CD4-positive, alpha-beta T cell treated with Interferon gamma for 1 hour (primary cell): ENCODE results near the gene PTTG1IP2.
"Not testable (repeated sequence)": the region's sequence is repeated elsewhere in the genome, so short reads cannot be mapped to it uniquely, and the experiment has no call there.

Experiments used
- DNase-seq: peaks from one replicate; pipeline ENCODE4 v3.0.0-alpha.2; 2020

Gene PTTG1IP2

DNA sequence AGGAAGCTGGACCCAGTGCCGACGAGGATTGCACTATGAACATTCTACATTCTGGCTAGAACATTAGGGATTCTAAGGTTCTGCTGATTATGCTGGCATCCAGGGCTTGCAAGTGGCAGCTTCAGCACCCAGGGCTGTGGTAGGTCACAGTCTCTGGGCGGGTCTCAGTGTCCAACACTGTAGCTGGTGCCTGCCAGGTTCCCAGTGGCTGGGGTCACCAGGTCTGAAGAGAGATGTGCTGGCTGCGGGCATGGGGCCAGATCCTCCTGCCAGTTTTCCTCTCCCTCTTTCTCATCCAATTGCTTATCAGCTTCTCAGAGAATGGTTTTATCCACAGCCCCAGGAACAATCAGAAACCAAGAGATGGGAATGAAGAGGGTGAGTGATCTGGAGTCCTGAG is at the start of gene PTTG1IP2:
Gene PTTG1IP2, plus strand, starts transcription at position 86 of the 400 bp plus-strand sequence. Its CDS starts 148 bp downstream, at position 234.
- no peak for DNase-seq

DNA sequence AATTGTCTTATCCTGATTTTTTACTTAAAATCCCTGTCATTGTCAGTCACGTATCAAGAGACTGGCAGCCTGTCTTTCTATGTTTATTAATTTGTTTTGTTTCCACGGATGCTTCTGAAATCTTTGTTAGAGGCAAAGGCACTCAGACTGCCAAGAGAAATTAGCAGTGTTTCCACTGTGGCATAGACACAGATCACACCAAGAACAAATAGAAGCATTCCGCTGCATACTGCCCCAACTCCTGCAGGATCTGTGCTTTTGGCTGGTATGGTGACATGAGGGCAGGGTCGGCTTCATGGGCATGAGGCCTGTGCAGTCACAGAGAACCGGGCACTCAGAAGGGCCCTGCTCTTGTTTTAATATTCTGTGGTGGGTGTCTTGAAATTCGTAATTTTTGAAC is 47.8 kb upstream of the PTTG1IP2 start:
- no peak for DNase-seq

DNA sequence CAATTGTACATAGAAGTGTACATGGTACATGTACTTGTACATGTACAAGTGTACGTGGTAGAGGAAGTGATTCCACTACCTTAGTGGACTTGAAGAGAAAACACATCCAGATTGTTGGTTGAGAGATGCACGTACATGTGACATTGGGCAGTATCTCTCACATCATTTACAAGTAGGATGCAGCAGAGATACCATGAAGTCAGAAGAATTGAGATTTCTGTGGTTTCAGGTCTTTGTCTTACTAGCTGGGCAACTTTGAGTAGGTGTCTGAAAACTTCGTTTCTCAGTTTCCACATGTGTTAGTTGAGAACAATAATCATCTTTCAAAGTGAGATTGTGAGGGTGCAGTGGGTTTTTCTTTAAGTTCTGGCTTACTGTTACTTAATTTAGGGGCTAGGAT is 44.7 kb upstream of the PTTG1IP2 start:
- DNase-seq, result no peak

DNA sequence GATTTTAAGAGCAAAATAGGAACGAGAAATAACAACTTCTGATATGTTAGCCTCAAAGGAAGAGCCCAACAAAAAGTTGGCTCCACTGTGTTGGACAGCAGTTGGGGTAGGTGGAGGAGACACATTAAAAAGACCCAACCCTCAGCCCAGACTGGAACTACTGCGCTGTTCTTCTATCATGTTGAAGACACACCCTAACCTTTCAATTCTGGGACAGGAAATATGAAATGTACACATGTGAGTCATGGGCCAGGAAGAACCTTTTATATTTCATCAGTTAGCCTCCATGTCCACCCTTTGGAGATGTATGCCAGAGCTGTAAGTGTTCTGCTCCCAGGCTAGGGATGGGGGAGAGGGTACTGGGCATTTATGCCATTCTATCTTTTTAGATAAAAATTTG is 44.1 kb upstream of the PTTG1IP2 start:
- no peak for DNase-seq

DNA sequence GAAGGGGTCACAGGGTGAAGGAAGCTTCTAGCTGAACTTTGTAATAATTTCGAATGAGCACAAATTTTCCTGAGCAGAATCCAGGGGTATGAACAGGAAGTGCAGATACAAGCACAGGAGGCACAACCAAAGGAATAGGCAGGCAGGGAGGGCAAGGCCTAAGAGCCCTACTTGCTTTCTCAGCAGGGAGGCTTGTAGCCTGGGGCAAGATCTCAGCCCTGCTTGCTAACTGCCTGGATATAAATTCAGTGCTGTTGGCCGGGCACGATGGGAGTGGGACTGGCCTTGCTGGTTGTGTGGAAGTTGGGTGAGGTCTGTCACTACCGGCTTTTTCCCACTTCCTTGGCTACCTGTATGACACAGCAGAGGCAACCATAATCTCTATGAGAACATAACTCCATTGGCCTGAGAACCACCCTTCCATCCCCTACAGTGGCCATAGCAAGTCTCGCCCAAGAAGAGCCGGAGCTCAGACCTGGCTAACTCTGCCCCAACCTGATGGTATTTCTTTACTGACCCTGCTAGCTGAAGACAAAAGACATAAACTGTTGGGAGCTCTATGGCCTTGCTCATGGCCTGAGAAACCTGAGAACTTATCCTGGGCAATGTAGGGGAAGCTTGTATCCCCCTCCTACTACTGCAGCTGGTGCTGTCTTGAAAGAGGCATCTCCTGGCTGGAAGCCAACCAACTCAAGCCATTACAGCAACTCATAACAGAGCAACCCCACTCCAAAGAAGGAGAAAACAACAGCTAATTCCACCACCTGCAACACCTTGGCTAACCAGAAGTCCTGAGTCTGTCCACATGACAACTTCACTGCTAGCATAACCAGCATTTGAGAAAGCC is 38.6 kb upstream of the PTTG1IP2 start:
- DNase-seq, result no peak

DNA sequence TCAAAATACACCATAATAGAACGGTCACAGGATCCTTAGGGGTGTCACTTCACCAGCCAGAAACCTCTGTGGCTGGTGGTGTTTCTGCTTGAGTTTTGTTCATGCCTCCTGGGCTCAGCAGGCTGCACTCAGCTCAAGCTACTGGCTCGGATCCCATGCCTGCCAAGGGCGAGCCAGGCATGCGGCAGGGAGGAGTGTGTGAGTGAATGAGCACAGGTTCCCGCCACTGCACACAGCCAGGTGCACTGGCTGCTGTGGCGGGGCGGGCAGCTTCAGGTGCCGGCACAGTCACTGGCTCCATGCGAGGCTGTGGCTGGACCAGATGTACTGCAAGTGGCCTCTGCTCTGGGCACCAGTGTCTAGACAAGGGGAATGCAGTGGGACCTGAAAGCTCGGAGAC is 36.7 kb upstream of the PTTG1IP2 start:
- no peak for DNase-seq

DNA sequence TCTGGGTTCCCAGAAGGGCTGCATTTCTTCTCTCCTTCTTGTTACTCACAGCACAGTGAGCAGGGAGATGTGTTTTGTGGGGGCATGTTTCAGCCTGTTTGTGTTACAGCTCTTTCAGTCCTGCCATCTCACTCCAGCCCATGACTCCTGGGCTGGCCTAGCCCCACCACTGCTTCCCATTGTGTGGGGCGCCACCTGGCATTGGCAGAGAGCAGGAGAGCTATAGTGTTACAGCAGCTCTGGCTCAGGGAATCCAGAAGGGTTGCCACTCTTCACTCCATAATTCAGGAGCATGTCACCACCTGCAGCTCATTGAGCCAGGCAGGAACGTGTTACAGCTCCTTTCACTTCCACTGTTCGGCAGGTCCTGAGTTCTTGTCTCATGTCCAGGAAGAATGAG is 36.2 kb upstream of the PTTG1IP2 start:
- no peak for DNase-seq

DNA sequence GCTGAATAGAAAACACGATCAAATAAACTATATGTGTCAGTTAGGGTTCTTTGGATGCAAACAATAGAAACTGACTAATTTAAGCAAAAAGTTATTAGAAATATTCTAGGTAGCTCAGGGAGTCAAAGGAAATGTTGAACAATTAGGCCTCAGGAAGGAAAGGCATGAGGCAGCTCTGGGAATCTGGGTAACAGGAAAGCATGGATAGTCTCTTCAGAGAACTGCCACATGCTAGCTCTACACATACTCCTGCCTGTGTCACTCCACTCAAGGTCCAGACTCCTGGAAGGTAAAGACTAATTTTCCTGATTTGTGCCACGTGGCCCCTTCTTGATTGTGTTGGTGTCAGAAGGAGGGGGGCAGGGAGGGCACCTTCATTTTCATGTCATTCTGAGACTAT is 23.8 kb upstream of the PTTG1IP2 start:
- no peak for DNase-seq

DNA sequence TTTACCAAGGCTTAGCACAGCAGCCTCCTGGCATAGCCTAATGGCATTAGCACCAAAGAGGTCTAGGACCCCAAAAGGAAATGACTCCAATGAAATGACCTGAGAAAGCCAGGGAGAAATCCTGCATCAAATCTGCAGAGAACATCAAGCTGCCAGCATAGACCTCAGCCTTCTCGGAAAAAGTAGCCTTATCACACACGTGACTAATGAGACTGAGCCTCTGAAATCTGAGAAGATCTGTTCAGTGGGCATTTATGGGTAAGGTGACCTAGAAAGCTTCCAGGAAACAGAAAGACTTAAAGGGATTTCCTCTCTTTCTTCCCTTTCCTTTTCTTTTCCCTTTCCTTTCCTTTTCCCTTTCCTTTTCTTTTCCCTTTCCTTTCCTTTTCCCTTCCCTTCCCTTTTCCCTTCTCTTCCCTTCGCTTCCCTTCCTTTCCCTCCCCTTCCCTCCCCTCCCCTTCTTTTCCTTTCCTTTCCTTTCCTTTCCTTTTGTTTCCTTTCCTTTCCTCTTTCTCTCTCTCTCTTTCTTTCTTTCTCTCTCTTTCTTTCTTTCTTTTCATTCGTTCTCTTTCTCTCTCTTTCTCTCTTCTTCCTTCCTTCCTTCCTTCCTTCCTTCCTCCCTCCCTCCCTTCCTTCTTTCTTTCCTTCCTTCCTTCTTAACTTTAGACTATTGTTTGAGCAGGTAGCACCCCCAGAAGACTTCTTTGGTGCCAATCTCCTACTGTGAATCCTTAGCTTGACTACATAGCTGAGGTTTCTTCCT is 23.1 kb upstream of the PTTG1IP2 start:
- DNase-seq, result no peak

DNA sequence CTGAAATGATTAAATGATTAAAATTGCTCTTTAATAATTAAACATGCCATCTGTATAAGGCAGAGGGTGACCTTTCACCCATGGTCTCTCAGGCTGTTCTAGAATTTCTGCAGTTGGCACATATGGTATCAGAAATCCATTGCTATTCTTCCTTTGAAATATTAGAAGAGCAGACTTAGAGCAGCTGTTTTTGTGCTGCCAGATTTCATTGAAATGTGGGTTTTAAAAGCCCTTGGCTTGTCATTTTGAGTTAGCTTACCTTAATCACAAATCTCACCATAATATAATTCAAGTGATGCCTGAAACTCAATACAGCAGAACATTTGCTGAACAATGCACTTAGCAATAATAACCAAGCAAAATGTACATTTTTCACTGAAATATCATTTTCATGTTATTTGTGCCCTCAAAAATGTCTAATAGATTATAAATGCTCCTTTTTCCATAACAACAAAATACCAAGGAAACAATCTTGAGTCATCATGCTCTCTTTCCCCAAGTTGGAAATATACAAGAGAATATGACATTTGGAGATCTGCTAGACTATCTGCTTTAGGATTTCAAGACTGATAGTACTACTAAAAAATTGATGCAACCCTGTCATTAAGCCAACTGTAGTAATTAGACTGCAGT is 16.1 kb upstream of the PTTG1IP2 start:
- no peak for DNase-seq

DNA sequence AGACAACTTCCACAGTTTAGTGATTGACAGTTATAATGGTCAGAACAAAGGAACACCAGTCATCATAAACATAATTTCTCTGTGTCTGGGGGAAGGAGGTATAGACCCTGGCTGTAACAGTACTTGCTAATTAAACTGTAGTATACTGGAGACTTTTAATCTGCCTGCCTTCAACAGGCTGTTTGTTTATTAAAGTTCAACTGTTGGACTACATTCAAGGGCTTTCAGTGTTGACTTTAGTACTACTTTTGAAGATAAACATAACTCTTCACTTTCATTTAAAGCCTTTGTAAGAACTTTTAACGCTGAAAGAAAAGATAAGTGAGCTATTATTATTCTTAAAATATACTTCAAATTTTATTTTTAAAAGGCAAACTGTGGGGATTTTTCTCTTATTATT is 15.5 kb upstream of the PTTG1IP2 start:
- DNase-seq, result no peak

DNA sequence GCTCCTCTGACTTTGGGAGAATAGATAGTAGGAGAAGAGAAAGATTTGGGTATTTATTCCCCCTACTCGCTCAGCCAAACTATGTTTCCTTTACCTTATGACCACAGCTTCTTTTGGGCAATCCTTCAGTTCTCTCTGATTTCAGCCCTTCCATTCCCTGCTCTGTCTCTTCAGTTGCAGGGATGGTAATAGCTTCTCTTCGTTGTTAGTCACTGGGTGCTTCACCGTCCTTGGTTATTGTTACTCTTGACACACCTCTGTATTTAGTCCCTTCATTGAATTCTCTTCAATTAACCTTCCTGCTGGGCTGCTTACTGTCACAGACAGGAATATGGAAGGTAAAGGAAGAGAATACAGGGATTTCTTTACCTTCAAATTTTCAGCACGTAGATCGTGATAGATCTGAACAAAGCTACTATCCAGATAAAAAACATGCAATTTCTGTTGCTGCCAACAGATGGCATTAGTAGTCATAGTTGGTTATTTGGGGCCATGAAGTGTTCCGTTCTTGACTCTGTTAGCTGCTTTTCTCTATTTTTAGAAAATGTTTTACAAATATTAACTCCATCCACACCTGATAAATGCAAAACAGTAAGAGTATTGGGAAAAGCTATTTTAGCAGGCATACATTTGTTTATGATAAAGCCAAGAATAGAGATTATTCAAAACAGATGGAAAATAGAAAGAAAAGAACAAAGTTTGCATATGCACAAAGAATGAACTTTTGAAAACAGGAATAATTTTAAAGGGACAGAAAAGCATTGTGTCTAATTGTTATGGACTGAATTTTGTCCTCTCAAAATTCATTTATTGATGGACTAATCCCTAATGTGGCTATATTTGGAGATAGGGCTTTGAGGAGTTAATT is 14.0 kb upstream of the PTTG1IP2 start:
- DNase-seq, result no peak

DNA sequence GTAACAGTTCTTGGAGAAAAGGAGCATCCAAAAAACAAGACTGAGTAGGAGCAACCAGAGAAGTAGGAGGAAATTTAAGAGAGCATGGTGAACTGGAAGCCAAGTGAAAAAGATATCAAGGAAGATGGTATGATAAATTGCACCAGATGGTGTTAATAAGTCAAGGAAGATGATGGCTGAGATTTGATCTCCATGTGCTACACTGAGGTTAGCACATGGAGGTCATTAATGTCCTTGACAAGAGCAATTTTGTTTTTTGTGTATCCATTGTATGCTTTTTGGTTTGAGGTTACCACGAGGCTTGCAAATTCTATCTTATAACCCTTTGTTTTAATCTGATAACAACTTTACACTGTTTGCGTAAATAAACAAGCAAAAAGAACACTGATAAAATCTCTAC is 11.3 kb upstream of the PTTG1IP2 start:
- DNase-seq, result no peak

DNA sequence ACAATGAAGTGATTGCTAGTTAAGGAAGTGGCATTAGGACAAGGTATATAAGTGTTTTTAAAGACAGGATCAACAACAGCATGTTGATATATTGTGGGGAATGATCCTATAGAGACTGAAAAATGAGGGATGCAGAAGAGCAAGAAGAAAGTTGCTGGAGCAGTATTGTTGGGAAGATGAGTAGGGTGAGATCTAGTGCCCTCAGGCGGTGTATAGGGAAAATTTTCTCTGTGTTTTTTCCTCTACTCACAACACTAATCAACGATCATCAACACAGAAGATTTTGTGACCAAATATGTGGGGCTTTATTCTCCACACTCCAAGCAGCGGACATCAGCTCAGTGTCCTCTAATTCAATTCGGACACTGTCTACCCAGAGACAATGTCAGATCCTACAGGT is 9.6 kb upstream of the PTTG1IP2 start:
- no peak for DNase-seq

DNA sequence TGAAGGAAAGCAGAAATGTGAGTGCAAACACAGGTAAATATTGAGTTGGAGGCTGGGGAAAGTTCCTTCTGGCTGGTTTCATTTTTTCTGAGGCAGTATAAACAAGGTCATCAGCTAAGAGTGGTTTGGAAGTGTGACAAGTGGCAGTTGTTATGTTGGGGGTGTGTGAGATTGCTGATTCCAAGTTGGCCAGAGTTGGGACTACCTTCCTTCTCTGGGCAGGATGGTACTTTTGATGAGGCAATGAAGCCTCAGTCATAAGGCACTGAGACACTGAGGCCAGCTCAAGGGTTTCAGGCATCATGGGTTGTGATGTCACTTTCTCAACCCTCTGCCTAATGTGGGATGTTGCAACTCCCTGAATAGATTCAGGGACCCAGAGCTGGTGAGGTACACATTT is 8.2 kb upstream of the PTTG1IP2 start:
- no peak for DNase-seq

DNA sequence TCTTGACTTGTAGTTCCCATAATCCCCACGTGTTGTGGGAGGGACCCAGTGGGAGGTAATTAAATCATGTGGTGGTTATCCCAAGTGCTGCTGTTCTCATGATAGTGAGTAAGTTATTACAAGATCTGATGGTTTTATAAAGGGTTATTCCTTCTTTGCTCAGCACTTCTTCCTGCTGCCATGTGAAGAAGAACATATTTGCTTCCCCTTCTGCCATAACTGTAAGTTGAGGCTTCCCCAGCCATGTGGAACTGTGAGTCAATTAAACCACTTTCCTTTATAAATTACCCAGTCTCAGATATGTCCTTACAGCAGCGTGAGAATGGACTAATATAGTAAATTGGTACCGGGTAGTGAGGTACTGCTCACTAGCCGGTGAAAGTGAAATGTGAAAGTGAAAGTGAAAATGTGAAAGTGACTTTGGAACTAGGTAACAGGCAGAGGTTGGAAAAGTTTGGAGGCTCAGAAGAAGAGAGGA is 6.2 kb upstream of the PTTG1IP2 start:
- not testable (repeated sequence) for DNase-seq

DNA sequence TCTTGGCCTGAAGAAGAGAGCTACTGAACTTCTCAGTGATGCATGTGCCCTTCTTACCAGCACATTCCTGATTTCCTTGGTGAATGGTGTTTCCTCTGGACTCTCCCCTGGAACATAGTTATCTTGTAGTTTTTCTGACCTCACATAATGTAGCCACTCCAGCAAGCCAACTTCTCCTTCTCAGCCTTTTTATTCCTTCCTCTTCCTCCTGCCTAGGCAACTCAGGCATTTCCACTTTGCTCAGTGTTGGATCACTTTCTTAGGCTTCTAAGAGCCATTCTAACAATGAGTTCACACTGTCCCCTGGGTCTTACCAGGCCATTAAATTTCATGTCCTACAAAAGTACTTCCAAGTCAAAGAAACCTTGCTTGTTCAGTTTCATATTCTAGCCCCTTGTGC is 3.6 kb upstream of the PTTG1IP2 start:
- no peak for DNase-seq

DNA sequence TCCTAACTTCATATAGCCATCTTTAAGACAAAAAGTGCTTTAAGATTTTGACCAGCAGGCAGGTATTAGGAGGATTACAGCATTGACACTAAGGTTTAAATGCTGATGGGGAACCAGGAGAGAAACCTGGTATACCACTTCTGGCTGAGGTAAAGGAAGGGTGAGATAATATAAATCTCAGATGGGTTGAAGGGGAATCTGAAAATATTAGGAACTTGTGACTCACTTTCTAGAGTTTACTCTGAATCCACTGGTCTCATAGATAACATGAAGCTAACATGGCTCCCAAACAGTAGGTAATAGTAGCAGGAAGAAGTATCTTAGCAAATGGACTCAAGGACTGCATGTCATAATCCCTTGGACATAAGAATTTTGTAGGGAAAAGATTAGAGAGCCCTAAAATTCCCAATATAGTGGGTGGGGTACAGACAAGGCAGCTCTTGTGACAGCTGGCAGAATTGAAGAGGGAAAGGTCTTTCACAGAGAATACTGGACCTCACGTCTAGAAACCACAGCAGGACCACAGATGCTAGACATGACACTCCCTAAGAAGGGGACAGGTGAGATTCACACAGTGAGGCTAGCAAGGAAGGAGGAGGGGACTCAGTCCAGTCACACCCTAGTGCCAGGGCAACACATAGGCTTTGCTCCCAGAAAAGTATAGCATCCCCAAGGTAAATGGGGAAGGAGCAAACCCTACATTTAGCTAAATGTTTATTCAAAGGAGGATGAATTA is 3.5 kb downstream of the PTTG1IP2 start:
- DNase-seq, result no peak

DNA sequence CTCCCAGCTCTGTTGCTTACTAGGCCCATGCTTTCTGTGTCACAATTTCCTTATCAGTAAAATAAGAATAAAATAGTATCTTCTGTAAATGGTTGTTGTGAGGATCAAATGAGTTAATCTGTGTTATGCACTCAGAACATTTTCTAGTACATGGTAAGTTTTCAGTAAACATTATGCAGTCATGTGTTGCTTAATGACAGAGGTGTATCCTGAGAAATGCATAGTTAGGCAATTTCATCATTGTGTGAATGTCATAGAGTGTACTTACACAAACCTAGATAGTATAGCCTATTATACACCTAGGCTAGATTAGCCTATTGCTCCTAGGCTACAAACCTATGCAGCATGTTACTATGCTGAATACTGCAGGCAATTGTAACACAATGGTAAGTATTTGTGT is 4.4 kb downstream of the PTTG1IP2 start:
- no peak for DNase-seq

DNA sequence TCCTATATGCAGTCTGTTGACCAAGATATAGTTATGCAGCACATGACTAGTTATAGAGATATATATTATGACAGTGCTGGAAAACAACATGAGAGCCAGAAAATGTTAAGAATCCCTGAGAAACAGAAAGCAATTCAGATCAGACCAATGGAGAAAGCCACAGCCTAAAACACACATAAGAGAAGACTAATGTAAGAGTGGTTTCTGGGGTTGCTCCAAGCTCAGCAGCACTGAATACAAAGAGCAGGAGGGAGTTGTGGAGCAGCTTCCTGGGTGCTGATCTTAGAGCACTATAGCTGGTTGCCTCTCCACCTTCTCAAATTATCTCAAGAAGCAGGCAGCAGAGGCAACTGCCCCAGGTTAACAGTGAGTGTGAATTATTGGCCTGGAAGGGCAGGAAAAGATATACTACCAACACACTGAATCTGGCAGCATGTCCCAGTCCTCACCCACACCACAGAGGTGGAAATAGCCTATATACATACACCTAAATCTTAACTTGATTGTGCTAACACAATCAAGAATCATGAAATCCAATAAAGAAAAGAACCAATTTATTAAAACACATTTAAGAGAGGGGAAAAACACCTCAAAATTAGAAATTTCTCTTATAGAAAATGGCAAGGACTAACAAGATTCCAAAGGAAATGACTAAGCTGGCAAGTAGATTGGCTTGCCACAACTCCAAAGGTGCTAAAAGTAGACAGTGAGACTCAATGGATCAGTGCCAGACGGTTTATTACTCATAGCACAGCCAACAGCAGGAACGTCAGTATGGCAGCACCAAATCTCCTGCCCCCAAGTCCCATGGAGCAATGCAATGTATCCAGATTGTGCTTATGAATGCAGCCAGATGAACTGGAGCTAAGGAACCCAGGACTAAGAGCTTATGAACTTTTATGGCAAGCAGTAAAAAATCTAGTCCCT is 5.1 kb downstream of the PTTG1IP2 start:
- DNase-seq, result no peak

DNA sequence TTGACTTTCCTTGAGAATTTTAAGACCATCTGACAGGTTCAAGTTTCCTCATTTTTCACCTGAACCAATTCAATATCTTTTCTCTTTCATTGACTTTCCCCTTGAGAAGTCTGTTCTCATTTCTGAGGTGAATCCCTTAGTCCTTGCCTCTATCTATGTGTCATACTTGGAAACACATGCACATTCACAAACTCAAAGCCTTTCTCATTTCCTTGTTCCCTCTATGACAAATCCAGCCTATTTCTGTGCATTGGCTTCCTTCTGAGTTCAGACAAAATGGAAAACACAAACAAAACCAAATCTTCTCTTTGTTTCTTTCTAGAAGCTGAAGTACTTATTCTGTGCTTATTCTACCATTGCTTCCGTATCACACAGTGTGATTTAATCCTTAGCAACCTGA is 13.8 kb downstream of the PTTG1IP2 start:
- no peak for DNase-seq
